GM12874 (cell line): ENCODE data around the gene PSENEN.

ENCODE experiments used
- TF ChIP-seq, protein P1 (sequence below): IDR thresholded peaks from 2 replicates; pipeline ENCODE4 v1.5.1; 2011; ENCODE audit warnings: low read depth, mild to moderate bottlenecking, control low read depth, low read length, moderate library complexity; ENCODE audit not compliant: insufficient read depth

Gene PSENEN

DNA sequence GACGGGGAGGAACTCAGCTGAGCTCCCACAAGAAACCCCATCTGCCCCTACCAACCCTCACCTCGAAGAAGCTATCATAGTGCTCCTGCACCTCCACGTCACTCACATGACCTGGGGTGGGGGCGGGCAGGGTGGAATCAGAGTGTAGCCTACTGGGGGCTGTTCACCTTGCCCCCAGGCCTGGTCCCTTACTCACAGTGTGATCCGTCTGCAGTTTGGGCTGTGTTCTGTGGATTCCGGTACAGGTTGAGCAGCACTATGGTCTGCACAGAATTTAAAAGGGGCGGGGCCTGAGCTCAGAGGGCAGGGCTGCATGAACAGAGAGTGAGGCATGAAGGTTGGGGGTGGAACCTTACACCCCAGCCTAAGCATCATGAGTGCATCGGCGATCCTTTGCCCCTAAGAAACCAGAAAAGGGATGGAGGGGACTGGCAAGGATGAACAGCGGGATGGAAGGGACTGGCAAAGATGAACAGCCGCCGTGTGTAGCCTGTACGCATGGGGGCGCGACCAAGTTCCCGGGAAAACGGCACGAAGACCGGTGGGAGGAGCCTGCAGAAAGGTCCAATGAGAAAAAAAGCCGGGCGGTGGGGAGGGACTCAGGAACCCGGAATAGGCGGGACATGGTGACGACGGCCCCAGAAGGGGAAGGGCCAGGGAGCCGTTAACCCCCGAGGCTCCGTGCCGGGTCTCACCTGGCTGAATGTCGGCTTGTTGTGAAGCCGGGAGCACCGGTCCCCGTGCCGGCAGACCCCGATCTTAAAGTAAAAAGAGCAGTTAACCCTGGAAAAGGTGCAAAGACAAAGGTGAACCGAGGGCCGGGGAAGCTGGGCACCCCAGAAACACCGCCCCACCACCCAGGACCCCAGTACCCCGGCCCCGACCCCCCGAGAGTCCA is 772 bp upstream of the PSENEN start:
- TF ChIP-seq, protein P1, sequence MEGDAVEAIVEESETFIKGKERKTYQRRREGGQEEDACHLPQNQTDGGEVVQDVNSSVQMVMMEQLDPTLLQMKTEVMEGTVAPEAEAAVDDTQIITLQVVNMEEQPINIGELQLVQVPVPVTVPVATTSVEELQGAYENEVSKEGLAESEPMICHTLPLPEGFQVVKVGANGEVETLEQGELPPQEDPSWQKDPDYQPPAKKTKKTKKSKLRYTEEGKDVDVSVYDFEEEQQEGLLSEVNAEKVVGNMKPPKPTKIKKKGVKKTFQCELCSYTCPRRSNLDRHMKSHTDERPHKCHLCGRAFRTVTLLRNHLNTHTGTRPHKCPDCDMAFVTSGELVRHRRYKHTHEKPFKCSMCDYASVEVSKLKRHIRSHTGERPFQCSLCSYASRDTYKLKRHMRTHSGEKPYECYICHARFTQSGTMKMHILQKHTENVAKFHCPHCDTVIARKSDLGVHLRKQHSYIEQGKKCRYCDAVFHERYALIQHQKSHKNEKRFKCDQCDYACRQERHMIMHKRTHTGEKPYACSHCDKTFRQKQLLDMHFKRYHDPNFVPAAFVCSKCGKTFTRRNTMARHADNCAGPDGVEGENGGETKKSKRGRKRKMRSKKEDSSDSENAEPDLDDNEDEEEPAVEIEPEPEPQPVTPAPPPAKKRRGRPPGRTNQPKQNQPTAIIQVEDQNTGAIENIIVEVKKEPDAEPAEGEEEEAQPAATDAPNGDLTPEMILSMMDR, result peak; percentile 23; the same call in 1 of the 2 replicates

DNA sequence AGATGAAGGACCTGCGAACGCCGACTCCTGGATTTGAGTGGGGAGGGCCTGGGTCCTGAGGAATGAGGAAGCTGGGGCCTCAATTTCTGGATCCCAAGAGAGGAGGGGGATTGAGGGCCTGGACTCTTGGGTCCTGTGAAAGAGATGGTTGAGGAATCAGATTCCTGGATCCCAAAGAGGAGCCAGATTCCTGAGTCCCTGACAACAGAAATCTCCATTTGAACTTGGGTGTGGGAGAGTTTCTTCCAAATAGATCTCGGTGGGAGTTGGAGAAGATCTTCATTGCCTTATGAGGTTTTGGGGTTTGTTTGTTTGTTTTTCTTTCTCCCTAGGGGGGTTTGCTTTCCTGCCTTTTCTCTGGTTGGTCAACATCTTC is 624 bp downstream of the PSENEN start:
- TF ChIP-seq, protein P1, result no peak

DNA sequence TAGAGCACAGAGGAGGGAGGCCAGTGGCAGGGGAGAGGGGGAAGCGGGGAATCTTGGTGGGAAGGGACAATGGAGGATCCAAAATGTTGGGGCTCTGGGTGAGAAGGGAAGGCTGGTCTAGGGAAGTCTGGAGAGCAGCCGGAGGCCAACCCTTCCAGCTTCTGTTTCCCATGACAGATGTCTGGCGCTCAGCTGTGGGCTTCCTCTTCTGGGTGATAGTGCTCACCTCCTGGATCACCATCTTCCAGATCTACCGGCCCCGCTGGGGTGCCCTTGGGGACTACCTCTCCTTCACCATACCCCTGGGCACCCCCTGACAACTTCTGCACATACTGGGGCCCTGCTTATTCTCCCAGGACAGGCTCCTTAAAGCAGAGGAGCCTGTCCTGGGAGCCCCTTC is 1.1 kb downstream of the PSENEN start:
- TF ChIP-seq, protein P1, result no peak

DNA sequence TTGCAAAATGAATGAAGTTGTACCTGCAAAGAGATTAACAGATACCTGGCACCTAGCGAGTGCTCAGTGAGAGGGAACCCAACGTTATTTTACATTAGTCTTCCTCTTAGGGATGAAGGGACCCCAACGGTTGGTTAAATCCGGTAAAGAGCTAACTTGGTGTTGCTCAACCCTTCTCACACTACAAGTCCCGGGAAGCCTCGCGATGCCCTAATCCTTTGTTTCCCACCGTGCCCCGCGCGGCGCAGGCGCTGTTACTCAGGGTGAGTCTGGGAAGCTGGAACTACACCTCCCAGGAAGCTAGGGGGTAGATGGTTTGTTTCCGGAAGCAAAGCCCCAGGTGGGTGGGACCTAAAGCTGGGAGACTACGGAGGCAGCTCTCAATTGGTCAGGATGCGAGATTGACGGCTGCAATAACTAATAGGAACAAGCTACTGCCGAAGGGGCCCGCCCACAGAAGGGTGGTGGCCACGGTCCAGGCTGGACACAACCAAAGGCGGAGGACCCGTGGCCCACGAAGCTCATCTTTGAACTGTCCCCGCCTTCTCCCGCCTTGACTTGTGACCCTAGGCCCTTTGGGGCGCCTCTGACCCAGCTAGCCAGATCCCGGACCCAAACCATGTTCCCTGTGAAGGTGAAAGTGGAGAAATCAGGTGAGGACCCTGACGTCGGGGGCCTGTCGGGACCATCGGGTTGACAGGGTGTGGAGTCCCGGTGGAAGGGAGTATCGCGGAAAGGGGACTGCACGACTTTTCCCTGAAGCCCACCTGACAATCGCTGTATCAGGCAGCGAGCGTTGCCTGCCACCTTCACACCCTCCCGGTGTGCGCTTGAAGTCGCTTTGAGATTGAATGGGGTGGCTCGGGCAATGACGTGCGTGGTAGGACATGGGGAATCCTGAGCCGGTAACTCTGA is 2.9 kb downstream of the PSENEN start, which contains the start of gene LIN37:
Gene LIN37 (plus strand): TSS at position 471 of the 915 bp plus-strand sequence. CDS start 149 bp downstream, at position 620.
- TF ChIP-seq, protein P1, result no peak

DNA sequence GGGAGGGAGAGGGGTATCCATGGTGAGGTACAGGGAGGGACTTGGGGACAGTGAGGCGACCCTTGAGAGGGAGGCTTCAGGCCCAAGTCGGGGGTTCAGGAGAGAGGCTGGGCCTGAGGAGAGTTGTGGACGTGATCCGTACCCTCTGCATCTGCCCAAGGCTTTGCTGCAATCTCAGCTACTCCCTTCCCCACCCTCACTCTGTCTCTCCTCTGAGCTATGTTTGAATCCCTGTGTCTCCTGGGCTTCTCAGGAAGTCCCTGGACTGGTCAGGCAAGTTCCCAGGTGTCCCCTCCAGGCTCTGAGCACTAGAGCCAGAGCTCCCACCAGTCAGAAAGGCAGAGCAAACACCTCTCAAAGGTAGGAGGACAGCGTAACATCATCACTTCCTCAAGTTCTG is 4.7 kb downstream of the PSENEN start:
- TF ChIP-seq, protein P1, result no peak

DNA sequence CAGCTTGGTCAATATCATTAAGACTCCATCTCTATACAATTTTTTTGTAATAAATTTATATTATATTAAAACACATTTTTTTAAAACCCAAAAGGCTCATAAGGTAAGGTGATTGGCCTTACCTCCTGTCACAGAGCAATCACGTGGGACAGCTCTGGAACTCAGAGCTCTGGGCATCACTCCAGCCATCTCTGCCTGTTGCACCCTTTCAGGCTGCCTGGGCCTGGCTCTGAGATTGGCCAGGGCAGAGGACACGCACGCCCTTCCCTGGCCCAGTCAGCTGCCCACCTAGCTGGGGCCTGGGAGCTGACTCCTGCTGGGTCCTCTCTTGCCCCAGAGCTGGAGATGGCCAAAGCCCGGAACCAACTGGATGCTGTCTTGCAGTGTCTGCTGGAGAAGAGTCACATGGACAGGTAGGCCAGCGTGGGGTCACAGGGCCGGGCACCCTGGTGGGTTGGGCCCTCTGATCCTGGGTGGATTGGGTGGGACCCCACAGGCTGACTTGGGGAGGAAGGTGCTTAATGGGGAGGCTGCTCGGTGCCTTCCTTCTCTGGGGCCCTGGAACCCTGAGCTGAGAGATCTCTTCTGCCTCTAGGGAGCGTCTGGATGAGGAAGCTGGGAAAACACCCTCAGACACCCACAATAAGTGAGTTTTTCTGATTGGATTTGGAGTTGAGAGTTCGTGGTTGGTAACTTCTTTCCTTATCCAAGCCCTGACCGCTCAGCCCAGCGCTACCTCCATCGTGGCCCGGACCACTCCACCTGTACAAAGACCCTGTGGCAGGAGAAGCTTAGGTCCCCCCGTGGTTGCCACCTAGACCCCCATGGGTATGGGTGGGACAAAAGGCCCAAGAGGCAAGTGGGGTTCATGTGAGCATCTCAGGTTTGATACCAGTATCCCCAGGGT is 6.6 kb downstream of the PSENEN start:
- TF ChIP-seq, protein P1, result no peak
